Measurements from ENCODE around the gene CLTCL1. TPM values are rescaled to one million over a fixed set of nuclear protein-coding genes. Genes with fewer than 3 reads are reported as not detected.

CLTCL1 gene
- total and polyA plus RNA-seq, 4 donors: 2.0 to 4.8 (median 2.6) TPM

DNA sequence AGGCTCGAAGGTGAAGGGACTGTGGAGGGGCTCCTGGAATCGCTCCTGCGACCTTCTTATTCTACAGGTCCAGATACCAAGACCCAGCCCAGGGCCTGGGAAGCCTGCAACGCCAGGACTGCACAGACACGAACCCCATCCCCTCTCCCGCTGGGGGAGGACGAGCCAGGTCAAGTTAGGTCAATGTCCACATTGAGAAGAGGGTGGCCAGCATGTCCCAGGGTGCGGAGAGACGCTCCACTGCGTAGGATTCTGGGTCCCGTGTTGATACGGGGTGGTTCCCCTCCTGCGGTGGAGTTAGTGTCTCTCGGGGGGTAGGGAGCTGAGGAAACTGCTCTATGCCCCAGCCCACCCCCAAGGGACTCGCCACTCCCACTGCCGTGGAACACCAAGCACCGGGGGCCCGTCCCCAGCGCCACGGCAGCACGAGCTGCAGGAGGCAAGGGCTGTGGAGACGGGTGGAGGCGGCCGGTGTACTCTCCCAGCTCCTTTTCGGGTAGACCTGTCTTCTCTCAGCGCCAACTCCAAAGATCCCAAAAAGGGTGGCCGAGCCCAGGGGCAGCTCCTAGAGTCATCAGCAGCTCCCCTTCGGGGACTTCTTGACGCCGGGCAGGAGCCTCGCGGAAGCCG is 143.0 kb downstream of the CLTCL1 start:
- no peak for DNase-seq (ENCODE audit: low spot score)
- TF ChIP-seq EGR1 (IDR thresholded peaks at IDR 0.05; ENCODE audit: low read depth in 2 of 2): no peak
- TF ChIP-seq ZBTB33 (IDR thresholded peaks at IDR 0.05): no peak
- TF ChIP-seq HNF4A (conservative IDR thresholded peaks at IDR 0.05): no peak
- TF ChIP-seq YY1 (IDR thresholded peaks at IDR 0.05): no peak
- TF ChIP-seq GABPA (IDR thresholded peaks at IDR 0.05 in 1 of 2, conservative IDR thresholded peaks at IDR 0.05 in 1 of 2): no peak
- TF ChIP-seq CTCF (IDR thresholded peaks at IDR 0.05; ENCODE audit: low read depth, low read length, missing input control): no peak
- no peak for TF ChIP-seq FOXA1 (IDR thresholded peaks at IDR 0.05)
- TF ChIP-seq, protein P1, sequence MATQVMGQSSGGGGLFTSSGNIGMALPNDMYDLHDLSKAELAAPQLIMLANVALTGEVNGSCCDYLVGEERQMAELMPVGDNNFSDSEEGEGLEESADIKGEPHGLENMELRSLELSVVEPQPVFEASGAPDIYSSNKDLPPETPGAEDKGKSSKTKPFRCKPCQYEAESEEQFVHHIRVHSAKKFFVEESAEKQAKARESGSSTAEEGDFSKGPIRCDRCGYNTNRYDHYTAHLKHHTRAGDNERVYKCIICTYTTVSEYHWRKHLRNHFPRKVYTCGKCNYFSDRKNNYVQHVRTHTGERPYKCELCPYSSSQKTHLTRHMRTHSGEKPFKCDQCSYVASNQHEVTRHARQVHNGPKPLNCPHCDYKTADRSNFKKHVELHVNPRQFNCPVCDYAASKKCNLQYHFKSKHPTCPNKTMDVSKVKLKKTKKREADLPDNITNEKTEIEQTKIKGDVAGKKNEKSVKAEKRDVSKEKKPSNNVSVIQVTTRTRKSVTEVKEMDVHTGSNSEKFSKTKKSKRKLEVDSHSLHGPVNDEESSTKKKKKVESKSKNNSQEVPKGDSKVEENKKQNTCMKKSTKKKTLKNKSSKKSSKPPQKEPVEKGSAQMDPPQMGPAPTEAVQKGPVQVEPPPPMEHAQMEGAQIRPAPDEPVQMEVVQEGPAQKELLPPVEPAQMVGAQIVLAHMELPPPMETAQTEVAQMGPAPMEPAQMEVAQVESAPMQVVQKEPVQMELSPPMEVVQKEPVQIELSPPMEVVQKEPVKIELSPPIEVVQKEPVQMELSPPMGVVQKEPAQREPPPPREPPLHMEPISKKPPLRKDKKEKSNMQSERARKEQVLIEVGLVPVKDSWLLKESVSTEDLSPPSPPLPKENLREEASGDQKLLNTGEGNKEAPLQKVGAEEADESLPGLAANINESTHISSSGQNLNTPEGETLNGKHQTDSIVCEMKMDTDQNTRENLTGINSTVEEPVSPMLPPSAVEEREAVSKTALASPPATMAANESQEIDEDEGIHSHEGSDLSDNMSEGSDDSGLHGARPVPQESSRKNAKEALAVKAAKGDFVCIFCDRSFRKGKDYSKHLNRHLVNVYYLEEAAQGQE (IDR thresholded peaks at IDR 0.05): no peak
- TF ChIP-seq RXRA (IDR thresholded peaks at IDR 0.05): no peak
- no peak for TF ChIP-seq FOXA2 (IDR thresholded peaks at IDR 0.05)
- no peak for TF ChIP-seq HNF4G (IDR thresholded peaks at IDR 0.05)
- TF ChIP-seq, protein P2, sequence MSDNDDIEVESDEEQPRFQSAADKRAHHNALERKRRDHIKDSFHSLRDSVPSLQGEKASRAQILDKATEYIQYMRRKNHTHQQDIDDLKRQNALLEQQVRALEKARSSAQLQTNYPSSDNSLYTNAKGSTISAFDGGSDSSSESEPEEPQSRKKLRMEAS (IDR thresholded peaks at IDR 0.05): no peak
- TF ChIP-seq RAD21 (IDR thresholded peaks at IDR 0.05): no peak
- Histone ChIP-seq H3K4me1 (ENCODE audit: control insufficient read depth in 4 of 4, insufficient read depth in 4 of 4, low read length in 3 of 4) (peaks cover 7 to 19% (median 10%) of the 10 kb centered on the region in 4 donors), H3K27ac (ENCODE audit: low read depth in 1 of 2, low read length in 2 of 2) (no peak overlapping the region), H3K9ac (ENCODE audit: low read depth in 1 of 2, low read length in 2 of 2) (no peak overlapping the region), H3K27me3 (ENCODE audit: control insufficient read depth in 4 of 4, insufficient read depth in 4 of 4, low read length in 3 of 4) (peaks cover 4 to 10% (median 7%) of the 10 kb centered on the region in 4 donors), H3K4me3 (ENCODE audit: low read depth in 1 of 3, low read length in 3 of 3) (no peak overlapping the region), H3K9me3 (ENCODE audit: control insufficient read depth in 4 of 4, low read length in 3 of 4) (no peaks in the 10 kb centered on the region), H3K36me3 (ENCODE audit: control insufficient read depth in 4 of 4, insufficient read depth in 3 of 4, low read depth in 1 of 4, low read length in 3 of 4) (no peaks in the 10 kb centered on the region)
- WGBS: 30% methylated on average over 33 of the region's 33 CpGs

GRCh38 chr22:19147195-19147780 is 144.2 kb downstream of the CLTCL1 start:
- H3K9me3 ChIP-seq (ENCODE audit: control insufficient read depth in 4 of 4, low read length in 3 of 4): no peaks in the 10 kb centered on the region
- peaks cover 0 to 3% (median 3%) of the 10 kb centered on the region in 4 donors for H3K36me3 ChIP-seq (ENCODE audit: control insufficient read depth in 4 of 4, insufficient read depth in 3 of 4, low read depth in 1 of 4, low read length in 3 of 4)
- 43% methylated on average over 9 of the region's 9 CpGs for WGBS
- peaks cover 4 to 10% (median 7%) of the 10 kb centered on the region in 4 donors for H3K27me3 ChIP-seq (ENCODE audit: control insufficient read depth in 4 of 4, insufficient read depth in 4 of 4, low read length in 3 of 4)
- TF ChIP-seq FOXA2 (IDR thresholded peaks at IDR 0.05): no peak
- no peak for TF ChIP-seq TAF1 (conservative IDR thresholded peaks at IDR 0.05)
- no peak for TF ChIP-seq RAD21 (IDR thresholded peaks at IDR 0.05)
- no peak for TF ChIP-seq ZBTB33 (IDR thresholded peaks at IDR 0.05)
- TF ChIP-seq HNF4G (IDR thresholded peaks at IDR 0.05): no peak
- TF ChIP-seq RXRA (IDR thresholded peaks at IDR 0.05): no peak
- no peak for TF ChIP-seq CTCF (IDR thresholded peaks at IDR 0.05; ENCODE audit: low read depth, low read length, missing input control)
- DNase-seq (ENCODE audit: low spot score): no peak
- peaks cover 7 to 24% (median 14%) of the 10 kb centered on the region in 4 donors for H3K4me1 ChIP-seq (ENCODE audit: control insufficient read depth in 4 of 4, insufficient read depth in 4 of 4, low read length in 3 of 4)
- H3K9ac ChIP-seq (ENCODE audit: low read depth in 1 of 2, low read length in 2 of 2): no peak overlapping the region
- no peak overlapping the region for H3K27ac ChIP-seq (ENCODE audit: low read depth in 1 of 2, low read length in 2 of 2)
- H3K4me3 ChIP-seq (ENCODE audit: low read depth in 1 of 3, low read length in 3 of 3): no peak overlapping the region

All from liver (tissue), 9 donors.